Lower lobe of right lung (tissue), 2 donors: ENCODE results near the gene PCCB. TPM values are rescaled to one million over a fixed set of nuclear protein-coding genes. Genes with fewer than 3 reads are reported as not detected.

Experiments
- ATAC-seq, 2 donors: fragments of 200-7000 bp; cut with Tn5 transposase; one replicate each; pipeline ENCODE4 v1.9.1; 2020 to 2022; ENCODE audit warnings: mild to moderate bottlenecking in 2 of 2, moderate library complexity in 2 of 2
- DNase-seq: peaks from one replicate; pipeline ENCODE4 v3.0.0-alpha.2; 2020
- H3K27ac ChIP-seq: fragments of 200-600 bp; one replicate; pipeline ENCODE4 v1.8.0; 2022
- H3K27me3 ChIP-seq: fragments of 200-600 bp; one replicate; pipeline ENCODE4 v1.8.0; 2022; ENCODE audit warnings: low read depth
- H3K36me3 ChIP-seq: fragments of 200-600 bp; one replicate; pipeline ENCODE4 v1.8.0; 2022; ENCODE audit warnings: mild to moderate bottlenecking
- H3K4me1 ChIP-seq: fragments of 200-600 bp; one replicate; pipeline ENCODE4 v1.8.0; 2022
- H3K4me3 ChIP-seq: fragments of 200-600 bp; one replicate; pipeline ENCODE4 v1.8.0; 2022; ENCODE audit warnings: mild to moderate bottlenecking
- H3K9me3 ChIP-seq: fragments of 200-600 bp; one replicate; pipeline ENCODE4 v1.8.0; 2022
- CTCF ChIP-seq: fragments of 200-600 bp; IDR thresholded peaks from one replicate; pipeline ENCODE4 v1.8.0; 2022; ENCODE audit warnings: antibody characterized with exemption, mild to moderate bottlenecking
- intact Hi-C: fragments of 100-400 bp; cut with DNase I; formaldehyde crosslinking; loops from one replicate; pipeline ENCODE4 v1.11.0; 2022
- total RNA-seq: library from RNA; stranded (reverse); fragmentation: NEBNext Ultra II Directional; extraction: Animal tissue kit (Norgen Biotek cat#: 25700); gene quantifications from one replicate; pipeline ENCODE4 v1.2.1, GENCODE V29; 2021
- donor health status: DM: no; HTN: yes; CAD: no; lungs with severe emphysema.

The PCCB gene
- total RNA-seq, 1 donor from 2014 or later: 28.8 TPM

- DNase-seq (peak; percentile 81), ATAC-seq (peak; percentile 91 to 95)
- intact Hi-C loops: no loop called here
- Histone ChIP-seq H3K4me1 (peaks cover 12% of the 10 kb centered on the region), H3K4me3 (no peak overlapping the region), H3K9me3 (no peaks in the 10 kb centered on the region), H3K27me3 (no peaks in the 10 kb centered on the region), H3K27ac (no peak overlapping the region), H3K36me3 (peaks cover 37% of the 10 kb centered on the region)
- TF ChIP-seq CTCF: no peak
These were observed 93.9 kb downstream of the PCCB start for GRCh38 chr3:136343873-136344555.

- ATAC-seq (no peak), DNase-seq (no peak)
- H3K27ac ChIP-seq: no peak overlapping the region
- no peak for TF ChIP-seq CTCF
- no peak overlapping the region for H3K4me3 ChIP-seq
- H3K4me1 ChIP-seq: peaks cover 16% of the 10 kb centered on the region
- H3K27me3 ChIP-seq: no peaks in the 10 kb centered on the region
- H3K9me3 ChIP-seq: no peaks in the 10 kb centered on the region
- intact Hi-C loops: no loop called here
- H3K36me3 ChIP-seq: peaks cover 23% of the 10 kb centered on the region
These were observed 96.3 kb downstream of the PCCB start for GRCh38 chr3:136346486-136346885.

GRCh38 chr3:136350132-136350531 is 100.0 kb downstream of the PCCB start:
- H3K27ac ChIP-seq: peak overlapping the region; percentile 41
- DNase-seq (no peak), ATAC-seq (peak; percentile 47 to 62)
- no peaks in the 10 kb centered on the region for H3K27me3 ChIP-seq
- no peak overlapping the region for H3K4me3 ChIP-seq
- H3K9me3 ChIP-seq: no peaks in the 10 kb centered on the region
- TF ChIP-seq CTCF: no peak
- H3K4me1 ChIP-seq: peaks cover 4% of the 10 kb centered on the region
- peaks cover 19% of the 10 kb centered on the region for H3K36me3 ChIP-seq
- intact Hi-C loops: no loop called here

- H3K4me3 ChIP-seq: no peak overlapping the region
- H3K36me3 ChIP-seq: peaks cover 19% of the 10 kb centered on the region
- no peaks in the 10 kb centered on the region for H3K27me3 ChIP-seq
- TF ChIP-seq CTCF: no peak
- ATAC-seq (peak; percentile 19 to 52), DNase-seq (no peak)
- no peaks in the 10 kb centered on the region for H3K9me3 ChIP-seq
- peaks cover 4% of the 10 kb centered on the region for H3K4me1 ChIP-seq
- H3K27ac ChIP-seq: peak overlapping the region; percentile 41
- intact Hi-C loops: no loop called here
These were observed 100.4 kb downstream of the PCCB start for GRCh38 chr3:136350557-136350956.

GRCh38 chr3:136351351-136351750 is 101.2 kb downstream of the PCCB start:
- Histone ChIP-seq H3K4me1 (peaks cover 4% of the 10 kb centered on the region), H3K9me3 (no peaks in the 10 kb centered on the region), H3K36me3 (peaks cover 19% of the 10 kb centered on the region), H3K27me3 (no peaks in the 10 kb centered on the region), H3K4me3 (no peak overlapping the region), H3K27ac (no peak overlapping the region)
- TF ChIP-seq CTCF: no peak
- no peak for DNase-seq
- intact Hi-C loops: no loop called here
- no peak for ATAC-seq
